NCI-H524 treated with DMSO at 0.1 percent for 48 hours (cell line): ENCODE results near the gene ANKRD36.
"Not testable (repeated sequence)": the region's sequence is repeated elsewhere in the genome, so short reads cannot be mapped to it uniquely, and the experiment has no call there.

Experiments used
- DNase-seq: peaks from one replicate; lab custom pipeline; 2025; lab: John Stamatoyannopoulos, UW

The ANKRD36 gene

GRCh38 chr2:97113882-97114255 lies 916 bp downstream of the ANKRD36 start:
- not testable (repeated sequence) for DNase-seq

DNA sequence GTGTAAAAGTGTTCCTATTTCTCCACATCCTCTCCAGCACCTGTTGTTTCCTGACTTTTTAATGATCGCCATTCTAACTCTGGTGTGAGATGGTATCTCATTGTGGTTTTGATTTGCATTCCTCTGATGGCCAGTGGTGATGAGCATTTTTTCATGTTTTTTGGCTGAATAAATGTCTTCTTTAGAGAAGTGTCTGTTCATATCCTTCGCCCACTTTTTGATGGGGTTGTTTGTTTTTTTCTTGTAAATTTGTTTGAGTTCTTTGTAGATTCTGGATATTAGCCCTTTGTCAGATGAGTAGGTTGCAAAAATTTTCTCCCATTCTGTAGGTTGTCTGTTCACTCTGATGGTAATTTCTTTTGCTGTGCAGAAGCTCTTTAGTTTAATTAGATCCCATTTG lies 16.1 kb downstream of the ANKRD36 start:
- DNase-seq, result not testable (repeated sequence)

- not testable (repeated sequence) for DNase-seq
These were observed 31.1 kb downstream of the ANKRD36 start for GRCh38 chr2:97144016-97144415.

DNA sequence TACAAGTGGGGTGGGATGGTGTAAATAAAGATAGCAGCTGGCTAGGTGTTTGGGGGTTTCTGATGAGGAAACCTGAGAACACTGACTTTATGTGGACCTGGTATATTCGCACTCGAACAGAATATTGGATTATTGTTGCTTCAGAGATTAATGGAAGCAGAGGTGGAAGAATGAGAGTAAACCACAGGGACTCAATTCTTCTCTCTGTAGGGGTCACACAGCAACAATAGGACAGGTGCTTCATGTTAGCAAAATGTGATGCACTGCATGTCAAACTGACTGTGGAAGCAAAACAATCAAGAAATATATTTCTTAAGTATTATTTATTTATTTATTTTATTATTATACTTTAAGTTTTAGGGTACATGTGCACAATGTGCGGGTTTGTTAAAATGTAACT lies 53.6 kb downstream of the ANKRD36 start:
- not testable (repeated sequence) for DNase-seq

DNA sequence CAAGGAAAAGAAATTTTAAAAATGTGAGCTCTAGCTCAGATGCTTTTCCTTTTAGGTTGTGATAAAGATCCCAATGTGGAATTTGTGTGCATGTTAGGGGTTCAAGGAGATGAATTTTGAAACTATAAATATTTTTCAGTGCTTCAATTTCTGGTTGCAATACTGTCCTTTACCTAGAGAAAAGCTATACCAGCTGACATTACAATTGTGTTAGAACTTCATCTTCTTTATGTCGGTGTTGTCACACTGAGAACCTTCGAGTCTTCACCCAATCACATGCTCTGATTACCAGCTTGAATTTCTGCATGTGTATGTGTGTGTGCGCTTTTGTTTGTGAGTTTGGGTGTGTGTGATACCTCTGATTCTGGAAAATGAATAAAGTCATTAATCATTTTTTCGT lies 55.0 kb downstream of the ANKRD36 start:
- DNase-seq, result not testable (repeated sequence)

DNA sequence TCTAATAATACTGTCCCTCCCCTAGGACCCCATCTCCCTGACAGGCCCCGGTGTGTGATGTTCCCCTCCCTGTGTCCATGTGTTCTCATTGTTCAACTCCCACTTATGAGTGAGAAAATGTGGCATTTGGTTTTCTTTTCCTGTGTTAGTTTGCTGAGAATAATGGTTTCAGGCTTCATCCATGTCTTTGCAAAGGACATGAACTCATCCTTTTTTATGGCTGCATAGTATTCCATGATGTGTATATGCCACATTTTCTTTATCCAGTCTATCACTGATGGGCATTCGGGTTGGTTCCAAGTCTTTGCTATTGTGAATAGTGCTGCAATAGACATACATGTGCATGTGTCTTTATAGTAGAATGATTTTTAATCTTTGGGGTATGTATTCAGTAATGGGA lies 55.6 kb downstream of the ANKRD36 start:
- DNase-seq, result not testable (repeated sequence)

- DNase-seq, result not testable (repeated sequence)
These were observed 67.4 kb downstream of the ANKRD36 start for GRCh38 chr2:97180391-97180790.

DNA sequence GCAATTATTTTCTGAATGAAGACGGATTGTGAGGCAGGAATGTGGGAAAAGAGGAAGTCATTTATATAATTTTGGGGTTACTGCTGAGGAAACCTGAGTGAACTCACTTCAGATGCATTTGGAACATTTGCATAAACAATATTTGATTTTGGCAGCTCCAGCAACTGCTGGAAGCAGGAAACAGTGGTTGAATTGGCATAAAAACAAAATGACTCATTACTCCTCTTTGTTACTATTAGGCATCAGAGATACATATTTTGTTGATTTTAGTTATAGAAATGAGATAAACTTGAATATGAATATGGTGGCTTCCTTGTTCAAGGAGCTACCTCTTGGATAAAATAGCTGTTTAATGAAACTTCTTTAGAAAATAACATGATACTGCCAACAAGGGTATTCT lies 82.4 kb downstream of the ANKRD36 start:
- DNase-seq, result not testable (repeated sequence)

- DNase-seq, result not testable (repeated sequence)
These were observed 84.3 kb downstream of the ANKRD36 start for GRCh38 chr2:97197251-97197650.

DNA sequence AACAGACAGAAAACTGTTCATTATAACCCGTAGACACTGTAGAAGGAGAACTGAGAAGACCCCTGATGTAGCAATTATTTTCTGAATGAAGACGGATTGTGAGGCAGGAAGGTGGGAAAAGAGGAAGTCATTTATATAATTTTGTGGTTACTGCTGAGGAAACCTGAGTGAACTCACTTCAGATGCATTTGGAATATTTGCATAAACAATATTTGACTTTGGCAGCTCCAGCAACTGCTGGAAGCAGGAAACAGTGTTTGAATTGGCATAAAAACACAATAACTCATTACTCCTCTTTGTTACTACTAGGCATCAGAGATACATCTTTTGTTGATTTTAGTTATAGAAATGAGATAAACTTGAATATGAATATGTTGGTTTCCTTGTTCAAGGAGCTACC lies 87.9 kb downstream of the ANKRD36 start:
- not testable (repeated sequence) for DNase-seq

DNA sequence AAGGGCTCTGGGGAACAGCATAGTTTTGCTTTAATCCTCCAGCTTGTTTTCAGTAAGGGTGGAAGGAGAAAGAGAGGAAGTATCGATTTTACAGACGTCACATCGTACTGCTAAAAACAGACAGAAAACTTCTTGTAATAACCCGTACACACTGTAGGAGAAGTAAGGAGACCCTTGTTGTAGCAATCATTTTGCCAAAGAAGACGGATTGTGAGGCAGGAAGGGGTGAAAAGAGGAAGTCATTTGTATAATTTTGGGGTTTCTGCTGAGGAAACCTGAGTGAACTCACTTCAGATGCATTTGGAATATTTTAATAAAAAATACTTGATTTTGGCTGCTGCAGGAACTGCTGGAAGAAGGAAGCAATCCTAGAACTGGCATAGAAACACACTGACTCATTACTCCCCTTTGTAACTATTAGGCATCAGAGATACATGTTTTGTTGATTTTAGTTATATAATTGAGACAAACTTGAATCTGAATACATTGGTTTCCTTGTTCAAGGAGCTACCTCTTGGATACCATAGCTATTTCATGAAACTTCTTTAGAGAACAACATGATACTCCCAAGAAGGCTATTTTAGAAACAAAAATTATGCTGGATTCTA lies 89.8 kb downstream of the ANKRD36 start:
- DNase-seq, result not testable (repeated sequence)

DNA sequence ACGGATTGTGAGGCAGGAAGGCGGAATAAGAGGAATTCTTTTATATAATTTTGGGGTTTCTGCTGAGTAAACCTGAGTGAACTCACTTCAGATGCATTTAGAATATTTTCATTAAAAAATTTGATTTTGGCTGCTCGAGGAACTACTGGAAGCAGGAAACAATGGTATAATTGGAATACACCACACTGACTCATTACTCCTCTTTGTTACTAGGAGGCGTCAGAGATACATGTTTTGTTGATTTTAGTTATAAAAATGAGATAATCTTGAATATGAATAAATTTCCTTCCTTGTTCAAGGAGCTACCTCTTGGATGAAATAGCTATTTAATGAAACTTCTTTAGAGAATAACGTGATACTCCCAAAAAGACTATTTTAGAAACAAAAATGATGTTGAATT lies 97.4 kb downstream of the ANKRD36 start:
- no peak for DNase-seq

- DNase-seq, result not testable (repeated sequence)
These were observed 102.1 kb downstream of the ANKRD36 start for GRCh38 chr2:97215025-97215424.

DNA sequence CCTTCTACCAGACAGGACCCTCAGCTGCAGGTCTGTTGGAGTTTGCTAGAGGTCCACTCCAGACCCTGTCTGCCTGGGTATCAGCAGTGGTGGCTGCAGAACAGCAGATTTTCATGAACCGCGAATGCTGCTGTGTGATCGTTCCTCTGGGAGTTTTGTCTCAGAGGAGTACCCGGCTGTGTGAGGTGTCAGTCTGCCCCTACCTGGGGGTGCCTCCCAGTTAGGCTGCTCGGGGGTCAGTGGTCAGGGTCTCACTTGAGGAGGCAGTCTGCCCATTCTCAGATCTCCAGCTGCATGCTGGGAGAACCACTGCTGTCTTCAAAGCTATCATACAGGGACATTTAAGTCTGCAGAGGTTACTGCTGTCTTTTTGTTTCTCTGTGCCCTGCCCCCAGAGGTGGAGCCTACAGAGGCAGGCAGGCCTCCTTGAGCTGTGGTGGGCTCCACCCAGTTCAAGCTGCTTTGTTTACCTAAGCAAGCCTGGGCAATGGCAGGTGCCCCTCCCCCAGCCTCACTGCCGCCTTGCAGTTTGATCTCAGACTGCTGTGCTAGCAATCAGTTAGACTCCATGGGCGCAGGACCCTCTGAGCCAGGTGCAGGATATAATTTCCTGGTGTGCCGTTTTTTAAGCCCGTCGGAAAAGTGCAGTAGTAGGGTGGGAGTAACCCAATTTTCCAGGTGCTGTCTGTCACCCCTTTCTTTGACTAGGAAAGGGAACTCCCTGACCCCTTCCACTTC lies 118.1 kb downstream of the ANKRD36 start:
- DNase-seq, result not testable (repeated sequence)

DNA sequence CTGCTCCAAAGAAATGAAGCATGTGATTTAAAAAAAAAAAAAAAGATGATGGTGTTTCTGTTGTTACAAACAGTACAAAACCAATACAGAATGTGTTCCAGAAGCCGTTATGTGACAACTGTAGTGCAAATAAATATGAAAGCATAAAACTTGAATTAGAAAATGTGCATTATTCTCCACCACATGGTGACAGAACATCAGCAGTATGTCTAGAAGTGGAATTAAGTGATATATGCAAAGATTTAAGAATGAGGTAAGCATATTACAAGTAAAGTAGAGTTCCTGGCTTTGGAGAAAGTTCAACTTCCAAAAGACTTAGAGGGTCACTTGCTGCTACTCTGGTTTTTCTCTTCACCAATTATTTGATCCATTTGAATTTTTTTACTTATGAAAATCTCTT lies 120.0 kb downstream of the ANKRD36 start:
- not testable (repeated sequence) for DNase-seq

DNA sequence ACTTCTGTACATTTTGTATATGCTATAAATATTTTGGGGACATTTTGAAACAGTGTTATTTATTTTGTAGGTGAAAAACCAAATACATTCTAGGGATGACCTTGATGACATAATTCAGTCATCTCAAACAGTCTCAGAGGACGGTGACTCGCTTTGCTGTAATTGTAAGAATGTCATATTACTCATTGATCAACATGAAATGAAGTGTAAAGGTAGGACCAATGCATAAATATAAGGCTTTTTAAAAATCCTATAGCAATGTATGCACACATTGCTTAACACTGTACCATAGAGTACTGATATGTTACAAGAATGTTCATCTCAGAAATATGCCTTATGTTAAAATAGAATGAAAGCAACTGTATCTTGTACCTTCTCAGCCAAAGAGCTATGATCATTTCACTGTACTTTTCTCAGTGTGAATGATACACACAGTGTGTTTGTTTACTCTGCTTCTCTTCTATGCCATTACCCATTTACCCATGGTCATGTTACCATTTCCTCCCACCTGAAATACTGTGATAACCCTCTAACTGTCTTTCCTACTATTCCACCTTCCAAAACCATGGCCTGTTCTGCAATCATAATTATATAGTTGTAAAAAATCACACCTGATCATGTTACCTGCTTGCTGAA lies 120.8 kb downstream of the ANKRD36 start:
- DNase-seq, result not testable (repeated sequence)

DNA sequence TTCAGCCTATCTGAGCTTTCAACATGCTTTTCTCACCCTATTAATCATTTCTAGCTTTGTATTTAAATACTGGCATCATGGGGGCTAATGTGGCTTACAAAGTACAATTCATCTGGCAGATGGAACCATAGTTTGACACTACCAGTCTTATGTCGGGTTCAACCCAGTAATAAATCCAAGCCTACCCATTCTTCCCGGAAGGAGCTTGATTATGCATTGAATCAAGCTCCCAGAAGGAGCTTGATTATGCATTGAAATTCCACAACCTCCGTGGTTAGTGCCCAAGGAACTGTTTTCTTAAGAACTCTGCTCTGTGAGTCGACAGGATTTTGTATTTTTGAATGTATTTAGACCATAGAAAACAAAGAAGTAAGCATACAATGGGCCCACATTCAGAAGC lies 148.2 kb downstream of the ANKRD36 start:
- not testable (repeated sequence) for DNase-seq

- DNase-seq, result not testable (repeated sequence)
These were observed 153.5 kb downstream of the ANKRD36 start for GRCh38 chr2:97266449-97266848.

- no peak for DNase-seq
These were observed 154.6 kb downstream of the ANKRD36 start for GRCh38 chr2:97267411-97268074.

DNA sequence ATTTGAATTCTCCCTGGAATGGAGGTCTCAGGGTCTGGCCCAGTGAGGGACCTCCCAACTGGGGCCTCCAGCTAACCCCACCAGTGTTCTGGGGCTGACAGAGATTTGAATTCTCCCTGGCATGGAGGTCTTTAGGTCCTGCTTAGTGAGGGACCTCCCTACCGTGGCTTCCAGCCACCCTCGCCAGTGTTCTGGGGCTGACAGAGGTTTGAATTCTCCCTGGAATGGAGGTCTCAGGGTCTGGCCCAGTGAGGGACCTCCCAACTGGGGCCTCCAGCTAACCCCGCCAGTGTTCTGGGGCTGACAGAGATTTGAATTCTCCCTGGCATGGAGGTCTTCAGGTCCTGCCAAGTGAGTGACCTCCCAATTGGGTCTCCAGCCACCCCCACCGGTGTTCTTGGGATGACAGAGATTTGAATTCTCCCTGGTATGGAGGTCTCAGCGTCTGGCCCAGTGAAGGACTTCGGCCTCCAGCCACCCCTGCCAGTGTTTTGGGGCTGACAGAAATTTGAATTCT lies 155.2 kb downstream of the ANKRD36 start:
- DNase-seq, result not testable (repeated sequence)

DNA sequence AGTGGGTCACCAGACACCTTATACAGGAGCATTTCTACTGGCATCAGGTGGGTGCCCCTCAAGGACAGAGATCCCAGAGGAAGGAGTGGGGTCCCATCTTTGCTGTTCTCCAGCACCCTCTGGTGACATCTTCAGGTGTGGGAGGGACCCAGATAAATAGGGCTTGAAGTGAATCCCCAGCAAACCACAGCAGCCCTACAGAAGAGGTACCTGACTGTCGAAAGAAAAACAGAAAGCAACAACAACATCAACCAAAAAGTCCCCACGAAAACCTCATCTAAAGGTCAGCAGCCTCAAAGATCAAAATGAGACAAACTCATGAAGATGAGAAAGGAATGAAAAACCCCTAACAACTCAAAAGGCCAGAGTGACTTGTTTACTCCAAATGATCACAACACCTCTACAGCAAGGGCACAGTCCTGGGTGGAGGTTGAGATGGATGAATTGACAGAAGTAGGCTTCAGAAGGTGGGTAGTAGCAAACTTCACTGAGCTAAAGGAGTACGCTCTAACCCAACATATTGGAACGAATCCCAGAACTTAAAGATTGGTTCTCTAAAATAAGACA lies 163.4 kb downstream of the ANKRD36 start:
- not testable (repeated sequence) for DNase-seq

- not testable (repeated sequence) for DNase-seq
These were observed 172.2 kb downstream of the ANKRD36 start for GRCh38 chr2:97285187-97285586.
